Naive thymus-derived CD4-positive, alpha-beta T cell (primary cell): ENCODE data around the gene FAM117A. TPM values are rescaled to one million over a fixed set of nuclear protein-coding genes. Genes with fewer than 3 reads are reported as not detected.
"Not testable (repeated sequence)": the region's sequence is repeated elsewhere in the genome, so short reads cannot be mapped to it uniquely, and the experiment has no call there.

ENCODE experiments used
- ATAC-seq: fragments of 150-1000 bp; cut with Tn5 transposase; 2 replicates; pipeline ENCODE4 v1.10.0; 2021; ENCODE audit warnings: mild to moderate bottlenecking, moderate library complexity
- CTCF ChIA-PET: fragments of 350-600 bp; sonication (Branson Sonifier 250); formaldehyde crosslinking; loops from one replicate; lab custom pipeline; 2021; ENCODE audit warnings: antibody characterized with exemption; lab: Charles Lee
- POLR2A ChIA-PET: fragments of 350-600 bp; sonication (Branson Sonifier 250); formaldehyde crosslinking; loops from one replicate; lab custom pipeline; 2021; ENCODE audit warnings: antibody characterized with exemption, inconsistent platforms; lab: Charles Lee
- DNase-seq, 9 donors: peaks; one replicate each; pipeline versions ENCODE4 v3.0.0 to v3.0.0-alpha.2; 2020 to 2022; ENCODE audit warnings: mixed read lengths in 1 of 9
- H3K27ac ChIP-seq: one replicate; pipeline ENCODE4 v1.7.0; 2013; ENCODE audit warnings: mild to moderate bottlenecking, low read depth, low read length, moderate library complexity
- H3K27me3 ChIP-seq, 2 donors: one replicate each; pipeline ENCODE4 v1.7.0; 2013; ENCODE audit warnings: low read length in 2 of 2, mild to moderate bottlenecking in 2 of 2, moderate library complexity in 2 of 2; ENCODE audit not compliant: control insufficient read depth in 2 of 2, insufficient read depth in 2 of 2
- H3K36me3 ChIP-seq, 3 experiments: 1 replicate in 2 of 3; 2 replicates in 1 of 3; pipeline ENCODE4 v1.7.0; 2013; ENCODE audit warnings: low read length in 3 of 3, mild to moderate bottlenecking in 3 of 3, moderate library complexity in 1 of 3; ENCODE audit not compliant: insufficient read depth in 3 of 3, control insufficient read depth in 2 of 3
- H3K4me1 ChIP-seq, 2 donors: one replicate each; pipeline ENCODE4 v1.7.0; 2013; ENCODE audit warnings: low read length in 2 of 2, mild to moderate bottlenecking in 2 of 2, moderate library complexity in 1 of 2; ENCODE audit not compliant: control insufficient read depth in 2 of 2, insufficient read depth in 2 of 2
- H3K4me3 ChIP-seq: 2 replicates; pipeline ENCODE4 v1.7.0; 2013; ENCODE audit warnings: mild to moderate bottlenecking, low read length
- H3K9me3 ChIP-seq, 3 experiments: 1 replicate in 2 of 3; 2 replicates in 1 of 3; pipeline ENCODE4 v1.7.0; 2013; ENCODE audit warnings: low read length in 3 of 3; ENCODE audit not compliant: control insufficient read depth in 2 of 3
- H3K27ac Mint-ChIP-seq, 9 donors: one replicate each; pipeline ENCODE4 v1.8.0; 2020 to 2022; ENCODE audit warnings: mixed read lengths in 9 of 9, mild to moderate bottlenecking in 8 of 9, moderate library complexity in 5 of 9, inconsistent platforms in 2 of 9
- H3K27me3 Mint-ChIP-seq, 5 donors: one replicate each; pipeline ENCODE4 v1.8.0; 2021 to 2022; ENCODE audit warnings: mixed read lengths in 5 of 5, mild to moderate bottlenecking in 1 of 5
- H3K36me3 Mint-ChIP-seq, 5 donors: one replicate each; pipeline ENCODE4 v1.8.0; 2020 to 2022; ENCODE audit warnings: mixed read lengths in 5 of 5, mild to moderate bottlenecking in 3 of 5, inconsistent platforms in 1 of 5
- H3K4me1 Mint-ChIP-seq, 7 donors: one replicate each; pipeline ENCODE4 v1.8.0; 2020 to 2022; ENCODE audit warnings: mixed read lengths in 7 of 7, mild to moderate bottlenecking in 3 of 7, inconsistent platforms in 1 of 7
- H3K4me3 Mint-ChIP-seq, 10 donors: one replicate each; pipeline ENCODE4 v1.8.0; 2020 to 2022; ENCODE audit warnings: mild to moderate bottlenecking in 10 of 10, mixed read lengths in 10 of 10, moderate library complexity in 6 of 10, inconsistent platforms in 2 of 10
- H3K9me3 Mint-ChIP-seq, 11 donors: one replicate each; pipeline ENCODE4 v1.8.0; 2020 to 2022; ENCODE audit warnings: mixed read lengths in 11 of 11, mild to moderate bottlenecking in 4 of 11, inconsistent platforms in 1 of 11, moderate library complexity in 1 of 11
- intact Hi-C, 2 donors: fragments of 100-400 bp; cut with micrococcal nuclease; formaldehyde crosslinking; loops; one replicate each; pipeline ENCODE4 v1.15.1; 2023
- polyA plus RNA-seq, 2 donors: library from polyadenylated mRNA; unstranded; fragments of 300-500 nt; fragmentation: Illumina TruSeq; gene quantifications; one replicate each; pipeline ENCODE4 v1.2.3, GENCODE V29; 2021
- total RNA-seq, 6 experiments: library from RNA in 5 of 6; stranded (reverse) in 5 of 6; gene quantifications; 1 replicate in 5 of 6; 2 replicates in 1 of 6; pipeline ENCODE4 v1.2.3 and lab custom pipeline; 2021 to 2026

Gene FAM117A
- total and polyA plus RNA-seq, 7 experiments from 2014 or later, result 31.8 to 99.1 (median 58.5) TPM

DNA sequence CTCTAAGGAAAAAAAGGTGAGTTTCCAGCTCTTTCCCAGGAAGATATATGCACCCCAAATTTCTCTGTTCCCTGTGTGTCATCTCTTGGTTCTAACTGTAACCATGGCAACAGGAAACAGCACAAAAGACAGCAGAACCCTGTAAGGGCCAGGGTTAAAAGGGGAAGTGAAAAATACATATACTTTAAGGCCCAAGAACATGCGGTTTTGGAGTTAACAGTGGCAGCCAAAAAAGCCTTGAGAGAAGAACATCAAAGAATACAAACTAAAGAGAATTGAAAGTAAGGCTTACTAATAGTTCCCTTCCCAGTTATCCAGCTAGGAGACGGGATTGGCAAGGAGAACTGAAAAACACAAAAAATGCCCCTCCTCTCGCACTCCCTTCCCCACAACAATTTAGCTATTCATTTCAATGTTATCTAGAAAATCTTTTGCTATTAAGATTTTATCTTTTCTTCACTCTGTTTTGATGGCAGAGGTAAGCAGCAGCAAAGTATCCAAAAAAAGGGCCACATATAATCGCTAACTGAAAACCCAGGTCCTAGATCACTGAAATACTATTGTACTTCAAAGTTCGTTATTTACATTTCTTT lies 87.6 kb downstream of the FAM117A start:
- peaks cover 0 to 7% (median 0%) of the 10 kb centered on the region in 3 experiments for H3K36me3 ChIP-seq
- no peaks in the 10 kb centered on the region for H3K9me3 ChIP-seq
- H3K27me3 ChIP-seq, result no peaks in the 10 kb centered on the region
- intact Hi-C loops, result loop anchor here (1.0 to 10.0 kb wide), 10 partner anchors 18 to 1704 kb away; partner anchors contain the start of genes PHB1 (in 2 of the 2), PPP1R9B (in 2 of the 2), CDK5RAP3 (in 1 of the 2) and MBTD1 (in 1 of the 2)
- H3K4me3 ChIP-seq, result peak overlapping the region; percentile 88
- peak overlapping the region; percentile 87 for H3K27ac ChIP-seq
- peak overlapping the region; percentile 88 to 98 (median 94) for H3K4me3 Mint-ChIP-seq
- ATAC-seq (peak; percentile 49), DNase-seq (peak in 7 of 9 donors; percentile 66 to 85 (median 77))
- ChIA-PET POLR2A (interaction anchor here (0.9 to 2.0 kb wide), 4 partner anchors 11 to 32 kb away, joined by 3 to 8 read pairs (median 5); no protein-coding TSS in a partner anchor), CTCF (interaction anchor here (0.7 to 2.4 kb wide), 6 partner anchors 20 to 197 kb away, joined by 3 to 6 read pairs (median 4); partner anchors contain the start of gene SLC35B1)
- H3K4me1 ChIP-seq, result peaks cover 25 to 26% of the 10 kb centered on the region in 2 donors
- peaks cover 0 to 7% (median 0%) of the 10 kb centered on the region in 5 donors for H3K27me3 Mint-ChIP-seq
- H3K36me3 Mint-ChIP-seq, result peaks cover 0 to 18% (median 14%) of the 10 kb centered on the region in 5 donors
- H3K4me1 Mint-ChIP-seq, result peaks cover 39 to 79% (median 60%) of the 10 kb centered on the region in 7 donors
- H3K9me3 Mint-ChIP-seq, result peaks cover 0 to 12% (median 0%) of the 10 kb centered on the region in 11 donors
- H3K27ac Mint-ChIP-seq, result peak overlapping the region; percentile 94 to 100 (median 98)

- Mint-ChIP-seq H3K4me1 (peaks cover 44 to 84% (median 75%) of the 10 kb centered on the region in 7 donors), H3K4me3 (peak overlapping the region in 8 of 10 donors; percentile 54 to 95 (median 88)), H3K9me3 (peaks cover 0 to 12% (median 0%) of the 10 kb centered on the region in 11 donors), H3K36me3 (peaks cover 0 to 18% (median 14%) of the 10 kb centered on the region in 5 donors), H3K27me3 (peaks cover 0 to 7% (median 0%) of the 10 kb centered on the region in 5 donors), H3K27ac (peak overlapping the region; percentile 94 to 100 (median 98))
- intact Hi-C loops, result loop anchor here (5.0 to 10.0 kb wide), 3 partner anchors 47 to 480 kb away; partner anchors contain the start of gene PHB1 (in 1 of the 2)
- Histone ChIP-seq H3K4me1 (peaks cover 26 to 36% of the 10 kb centered on the region in 2 donors), H3K9me3 (no peaks in the 10 kb centered on the region), H3K27me3 (no peaks in the 10 kb centered on the region), H3K36me3 (peaks cover 0 to 7% (median 0%) of the 10 kb centered on the region in 3 experiments), H3K27ac (peak overlapping the region; percentile 87), H3K4me3 (no peak overlapping the region)
- ChIA-PET CTCF (interaction anchor here (0.7 to 1.1 kb wide), 2 partner anchors 10 to 104 kb away, joined by 3 to 4 read pairs; no protein-coding TSS in a partner anchor), POLR2A (interaction anchor here (1.0 kb wide), 1 partner anchor 29 kb away, joined by 4 read pairs; no protein-coding TSS in a partner anchor)
- no peak for ATAC-seq
- DNase-seq, result no peak
Observed at GRCh38 chr17:49674507-49674906, 89.4 kb downstream of the FAM117A start.

DNA sequence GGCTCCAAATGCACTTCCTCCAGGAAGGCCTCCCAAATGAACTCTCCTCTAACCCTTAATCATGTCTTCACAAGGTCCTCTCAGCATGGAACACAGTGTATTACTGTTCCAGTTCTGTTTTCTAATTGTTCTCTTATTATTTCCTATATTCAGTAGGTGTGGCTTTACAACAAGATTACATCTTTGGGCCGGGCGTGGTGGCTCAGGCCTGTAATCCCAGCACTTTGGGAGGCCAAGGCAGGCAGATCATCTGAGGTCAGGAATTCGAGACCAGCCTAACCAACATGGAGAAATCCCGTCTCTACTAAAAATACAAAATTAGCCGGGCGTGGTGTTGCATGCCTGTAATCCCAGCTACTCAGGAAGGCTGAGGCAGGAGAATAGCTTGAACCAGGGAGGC lies 90.3 kb downstream of the FAM117A start:
- CTCF ChIA-PET, H3K27me3 Mint-ChIP-seq, H3K27me3 ChIP-seq, H3K36me3 ChIP-seq, ATAC-seq, DNase-seq, H3K9me3 ChIP-seq, H3K4me3 ChIP-seq: not testable (repeated sequence)
- Histone ChIP-seq H3K4me1 (peaks cover 26 to 36% of the 10 kb centered on the region in 2 donors), H3K27ac (peak overlapping the region; percentile 19)
- intact Hi-C loops, result loop anchor here (5.0 to 10.0 kb wide), 3 partner anchors 46 to 479 kb away; partner anchors contain the start of gene PHB1 (in 1 of the 2)
- POLR2A ChIA-PET, result interaction anchor here (1.0 kb wide), 1 partner anchor 28 kb away, joined by 4 read pairs; no protein-coding TSS in a partner anchor
- peaks cover 0 to 12% (median 0%) of the 10 kb centered on the region in 11 donors for H3K9me3 Mint-ChIP-seq
- H3K36me3 Mint-ChIP-seq, result peaks cover 0 to 18% (median 14%) of the 10 kb centered on the region in 5 donors
- peaks cover 44 to 84% (median 75%) of the 10 kb centered on the region in 7 donors for H3K4me1 Mint-ChIP-seq
- peak overlapping the region in 8 of 10 donors; percentile 12 to 94 (median 46) for H3K4me3 Mint-ChIP-seq
- peak overlapping the region; percentile 18 to 99 (median 89) for H3K27ac Mint-ChIP-seq

DNA sequence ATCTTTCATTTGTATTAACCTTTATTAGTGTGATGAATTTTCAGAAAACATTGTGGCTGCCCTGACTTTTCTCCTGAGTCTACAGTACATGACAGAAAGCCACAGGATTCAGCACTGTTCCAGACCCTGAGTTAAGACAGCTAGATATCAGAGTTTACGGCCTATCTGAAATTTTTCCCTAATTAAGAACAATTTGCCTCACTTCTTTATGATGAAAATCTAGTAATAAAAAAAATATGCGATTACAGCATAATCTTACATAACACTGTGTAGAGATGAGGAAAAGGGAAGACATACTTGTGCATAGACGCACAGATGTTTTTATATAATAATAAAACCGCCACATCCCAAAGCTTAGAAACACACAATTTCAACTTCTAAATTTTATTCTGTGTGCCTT lies 93.3 kb downstream of the FAM117A start:
- Histone ChIP-seq H3K27ac (no peak overlapping the region), H3K9me3 (no peaks in the 10 kb centered on the region), H3K27me3 (no peaks in the 10 kb centered on the region), H3K36me3 (peaks cover 0 to 15% (median 0%) of the 10 kb centered on the region in 3 experiments), H3K4me3 (no peak overlapping the region), H3K4me1 (peaks cover 13 to 27% of the 10 kb centered on the region in 2 donors)
- Mint-ChIP-seq H3K27me3 (no peaks in the 10 kb centered on the region), H3K4me1 (peaks cover 35 to 79% (median 72%) of the 10 kb centered on the region in 7 donors), H3K27ac (peak overlapping the region in 5 of 9 donors; percentile 35 to 62 (median 54)), H3K4me3 (peak overlapping the region in 6 of 10 donors; percentile 7 to 52 (median 17)), H3K9me3 (no peaks in the 10 kb centered on the region), H3K36me3 (peaks cover 0 to 27% (median 14%) of the 10 kb centered on the region in 5 donors)
- POLR2A ChIA-PET, result interaction anchor here (0.8 to 1.1 kb wide), 2 partner anchors 9 to 94 kb away, joined by 3 read pairs; partner anchors contain the start of gene FAM117A
- intact Hi-C loops, result loop anchor here (5.0 to 10.0 kb wide), 3 partner anchors 43 to 476 kb away; partner anchors contain the start of gene PHB1 (in 1 of the 2)
- DNase-seq, result no peak
- CTCF ChIA-PET, result no interaction called here
- ATAC-seq, result no peak

DNA sequence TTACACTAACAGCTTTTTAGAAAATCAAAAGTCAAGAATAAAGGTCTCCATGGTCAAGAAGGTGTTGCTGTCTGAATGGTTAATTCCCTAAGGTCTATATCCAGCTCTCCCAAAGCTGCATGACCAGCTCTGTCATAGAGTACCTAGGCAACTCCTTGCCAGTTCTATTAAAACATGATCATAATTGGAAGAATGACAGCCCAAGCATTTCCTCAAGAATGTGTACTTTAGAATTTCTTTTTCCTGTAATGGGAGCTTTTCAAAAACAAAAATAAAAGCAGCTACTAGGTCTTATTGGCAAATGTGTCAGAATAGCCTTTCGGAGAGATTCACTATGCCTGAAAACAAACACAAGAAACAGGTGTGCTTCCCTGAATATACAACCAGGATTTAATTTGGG lies 93.9 kb downstream of the FAM117A start:
- Histone ChIP-seq H3K9me3 (no peaks in the 10 kb centered on the region), H3K4me3 (no peak overlapping the region), H3K27me3 (no peaks in the 10 kb centered on the region), H3K4me1 (peaks cover 8 to 20% of the 10 kb centered on the region in 2 donors), H3K36me3 (peaks cover 0 to 10% (median 0%) of the 10 kb centered on the region in 3 experiments), H3K27ac (no peak overlapping the region)
- Mint-ChIP-seq H3K9me3 (no peaks in the 10 kb centered on the region), H3K27ac (peak overlapping the region in 6 of 9 donors; percentile 17 to 57 (median 36)), H3K36me3 (peaks cover 0 to 25% (median 10%) of the 10 kb centered on the region in 5 donors), H3K4me3 (peak overlapping the region in 3 of 10 donors; percentile 12 to 52 (median 14)), H3K27me3 (no peaks in the 10 kb centered on the region), H3K4me1 (peaks cover 31 to 77% (median 67%) of the 10 kb centered on the region in 7 donors)
- CTCF ChIA-PET, result no interaction called here
- DNase-seq (no peak), ATAC-seq (no peak)
- intact Hi-C loops, result loop anchor here (5.0 to 10.0 kb wide), 3 partner anchors 43 to 475 kb away; partner anchors contain the start of gene PHB1 (in 1 of the 2)
- POLR2A ChIA-PET, result interaction anchor here (1.1 kb wide), 1 partner anchor 10 kb away, joined by 3 read pairs; no protein-coding TSS in a partner anchor

DNA sequence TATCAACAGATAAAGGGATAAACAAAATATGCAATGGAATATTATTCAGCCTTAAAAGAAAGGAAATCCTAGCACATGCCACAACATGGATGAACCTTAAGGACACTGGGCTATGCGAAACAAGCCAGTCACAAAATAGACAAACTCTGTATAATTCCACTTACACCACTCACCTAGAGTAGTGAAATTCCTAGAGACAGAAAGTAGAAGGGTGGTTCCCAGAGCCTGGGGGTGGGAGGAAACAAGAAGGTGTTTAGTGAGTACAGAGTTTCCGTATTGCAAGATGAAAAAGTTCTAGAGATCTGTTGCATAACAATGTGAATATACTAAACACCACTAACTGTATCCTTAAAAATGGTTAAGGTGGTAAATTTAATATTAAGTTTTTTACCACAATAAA lies 96.1 kb downstream of the FAM117A start:
- DNase-seq, result peak in 1 of 9 donors; percentile 29
- Mint-ChIP-seq H3K27me3 (no peaks in the 10 kb centered on the region), H3K36me3 (peaks cover 4 to 21% (median 11%) of the 10 kb centered on the region in 5 donors), H3K27ac (peak overlapping the region in 6 of 9 donors; percentile 15 to 84 (median 42)), H3K9me3 (no peaks in the 10 kb centered on the region), H3K4me1 (peaks cover 28 to 76% (median 64%) of the 10 kb centered on the region in 7 donors), H3K4me3 (peak overlapping the region in 7 of 10 donors; percentile 4 to 51 (median 38))
- POLR2A ChIA-PET, result no interaction called here
- Histone ChIP-seq H3K9me3 (no peaks in the 10 kb centered on the region), H3K36me3 (peaks cover 0 to 9% (median 0%) of the 10 kb centered on the region in 3 experiments), H3K27ac (no peak overlapping the region), H3K4me3 (no peak overlapping the region), H3K27me3 (no peaks in the 10 kb centered on the region), H3K4me1 (peaks cover 5 to 20% of the 10 kb centered on the region in 2 donors)
- CTCF ChIA-PET, result no interaction called here
- intact Hi-C loops, result no loop called here
- peak; percentile 27 for ATAC-seq
